DMS153 (cell line): ENCODE measurements around the gene VSIG10L2.
"Not testable (repeated sequence)": the region's sequence is repeated elsewhere in the genome, so short reads cannot be mapped to it uniquely, and the experiment has no call there.

Experiments
- DNase-seq: peaks from one replicate; lab custom pipeline; 2025; lab: John Stamatoyannopoulos, UW

Gene VSIG10L2

GRCh38 chr11:125967515-125967914, 21.7 kb downstream of the VSIG10L2 start:
- DNase-seq, result no peak

- no peak for DNase-seq
Observed at GRCh38 chr11:125968354-125968753, 22.5 kb downstream of the VSIG10L2 start.

DNA sequence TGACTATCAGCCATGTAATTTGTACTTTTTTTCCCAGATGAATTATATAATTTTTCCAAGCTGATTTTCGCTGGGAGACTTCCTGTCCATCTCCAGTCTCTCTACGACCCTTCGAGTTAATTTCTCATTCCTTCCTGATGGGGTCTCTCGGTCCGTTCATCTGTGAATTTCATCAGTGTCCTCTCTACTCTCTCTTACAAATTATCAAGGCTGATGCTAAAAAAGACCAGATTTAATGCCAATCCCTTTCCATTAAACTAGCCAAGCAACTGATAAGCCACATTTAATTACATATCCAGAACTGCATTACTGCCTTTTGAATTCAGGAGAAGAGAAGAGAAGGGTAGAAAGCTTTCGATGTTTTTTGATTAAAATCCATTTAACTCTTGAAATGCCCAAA, 25.8 kb downstream of the VSIG10L2 start:
- no peak for DNase-seq

- no peak for DNase-seq
Observed at GRCh38 chr11:125974284-125974683, 28.4 kb downstream of the VSIG10L2 start.

GRCh38 chr11:125975634-125976033, 29.8 kb downstream of the VSIG10L2 start:
- no peak for DNase-seq

DNA sequence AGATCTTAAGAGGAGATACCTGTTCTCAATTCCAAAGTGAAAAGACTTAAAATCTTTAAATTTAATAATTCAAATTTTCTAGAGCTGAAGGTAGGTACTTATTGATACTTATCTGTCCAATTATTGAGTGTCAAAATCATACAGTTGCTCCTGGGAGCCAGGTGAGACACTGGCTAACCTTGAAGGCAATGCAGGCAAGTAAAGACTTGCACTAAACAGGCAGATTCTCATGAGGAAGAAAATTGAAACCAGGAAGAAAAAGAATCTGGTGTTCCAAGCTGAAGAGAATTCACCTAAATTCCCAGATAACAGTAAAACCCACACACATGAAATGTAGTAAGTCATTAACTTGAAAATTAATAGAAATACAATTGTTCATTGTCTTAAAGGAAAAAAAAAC, 30.3 kb downstream of the VSIG10L2 start:
- no peak for DNase-seq

GRCh38 chr11:125977333-125977732, 31.5 kb downstream of the VSIG10L2 start:
- DNase-seq, result no peak

DNA sequence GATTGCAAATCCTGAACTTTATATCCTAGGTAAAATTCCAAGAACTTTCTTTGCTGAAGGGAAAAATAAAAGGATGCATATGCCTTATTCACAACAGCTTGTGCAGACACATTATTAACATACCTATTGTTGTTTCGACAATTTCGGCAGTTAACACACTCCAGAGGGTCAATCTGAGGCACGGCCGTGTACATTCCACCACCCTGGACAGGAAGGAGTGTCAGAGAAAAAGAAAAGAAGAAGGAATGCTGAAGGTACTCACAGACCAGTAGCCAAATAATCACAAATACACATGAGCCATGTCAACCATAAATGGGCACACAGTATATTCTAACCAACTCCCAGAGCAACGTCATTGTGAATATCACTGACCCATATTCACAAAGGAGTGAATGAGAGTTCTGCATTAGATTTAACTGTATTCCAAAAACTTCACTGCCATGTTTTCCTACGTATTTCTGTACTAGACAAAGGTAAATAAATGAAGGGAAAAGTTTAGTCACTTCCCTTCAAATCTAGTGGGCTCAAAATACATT, 32.4 kb downstream of the VSIG10L2 start:
- DNase-seq, result no peak

DNA sequence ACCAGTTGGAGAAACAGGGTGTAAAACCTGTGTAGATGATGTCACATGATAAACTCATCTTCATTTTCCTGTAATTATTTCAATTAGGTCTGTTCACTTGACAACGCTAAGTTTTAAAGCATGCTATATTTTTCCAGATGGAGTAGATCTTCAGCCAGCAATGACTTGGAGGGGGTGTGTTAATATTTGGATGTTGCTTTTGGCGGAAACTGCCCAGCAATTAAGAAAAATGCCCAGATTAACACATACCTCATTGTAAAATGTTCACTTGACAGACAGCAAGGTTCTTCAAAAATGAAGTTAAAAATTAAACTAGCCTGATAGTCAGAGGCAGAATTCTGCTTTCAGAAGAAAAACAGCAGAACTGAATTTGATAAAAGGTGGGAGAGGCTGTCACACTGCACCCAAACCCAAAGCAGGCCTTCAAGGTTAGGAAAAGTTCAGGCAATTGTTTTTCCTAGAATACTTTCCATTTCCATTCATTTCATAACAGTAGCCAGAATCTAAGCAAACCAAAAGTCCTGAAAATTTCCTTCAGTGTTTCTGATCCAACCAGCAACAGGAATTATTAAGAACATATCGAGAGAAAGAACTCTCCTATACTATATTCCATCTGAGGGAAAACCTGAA, 33.0 kb downstream of the VSIG10L2 start:
- DNase-seq, result no peak

DNA sequence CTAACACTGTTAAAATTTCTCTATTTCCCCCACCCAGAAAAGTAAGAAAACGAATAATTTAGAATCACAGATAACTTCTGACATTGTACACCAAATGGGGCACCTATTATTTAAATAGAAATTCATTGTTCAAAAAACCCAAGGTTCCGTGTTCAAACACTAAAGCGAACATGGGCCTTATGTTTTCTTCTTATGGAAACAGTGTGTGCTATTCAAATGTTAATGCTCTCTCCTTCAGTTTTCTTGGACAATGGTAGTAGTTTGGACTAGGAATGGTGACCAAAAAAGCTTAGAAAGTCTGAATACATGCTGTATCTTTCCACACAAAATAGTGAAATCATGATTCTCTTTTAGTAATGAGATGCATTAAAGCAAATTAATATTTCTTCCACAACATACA, 33.7 kb downstream of the VSIG10L2 start:
- DNase-seq, result no peak

GRCh38 chr11:125980436-125980835, 34.6 kb downstream of the VSIG10L2 start:
- no peak for DNase-seq

- DNase-seq, result no peak
Observed at GRCh38 chr11:125982348-125982730, 36.5 kb downstream of the VSIG10L2 start.

- not testable (repeated sequence) for DNase-seq
Observed at GRCh38 chr11:125985956-125986355, 40.1 kb downstream of the VSIG10L2 start.

GRCh38 chr11:125987066-125987641, 41.3 kb downstream of the VSIG10L2 start:
- no peak for DNase-seq

DNA sequence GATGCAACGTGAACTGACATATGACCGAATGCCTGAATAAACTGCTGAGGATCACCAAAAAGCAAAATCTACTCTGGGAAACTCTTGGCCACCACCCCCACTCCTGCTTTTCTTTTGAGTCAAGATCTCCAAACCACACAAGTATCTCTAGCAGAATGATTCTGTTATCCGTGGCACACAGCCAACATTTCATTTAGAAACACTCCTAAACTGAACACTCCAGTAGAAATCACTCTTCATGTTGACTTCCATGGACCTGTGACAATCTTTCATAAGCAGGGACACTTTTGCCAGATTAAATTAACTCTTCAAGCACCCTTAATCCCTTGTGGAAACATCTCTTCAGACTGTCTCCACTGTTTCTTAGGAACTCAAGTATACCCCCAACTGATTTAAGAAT, 44.4 kb downstream of the VSIG10L2 start:
- DNase-seq, result no peak

- no peak for DNase-seq
Observed at GRCh38 chr11:125992893-125993292, 47.0 kb downstream of the VSIG10L2 start.

DNA sequence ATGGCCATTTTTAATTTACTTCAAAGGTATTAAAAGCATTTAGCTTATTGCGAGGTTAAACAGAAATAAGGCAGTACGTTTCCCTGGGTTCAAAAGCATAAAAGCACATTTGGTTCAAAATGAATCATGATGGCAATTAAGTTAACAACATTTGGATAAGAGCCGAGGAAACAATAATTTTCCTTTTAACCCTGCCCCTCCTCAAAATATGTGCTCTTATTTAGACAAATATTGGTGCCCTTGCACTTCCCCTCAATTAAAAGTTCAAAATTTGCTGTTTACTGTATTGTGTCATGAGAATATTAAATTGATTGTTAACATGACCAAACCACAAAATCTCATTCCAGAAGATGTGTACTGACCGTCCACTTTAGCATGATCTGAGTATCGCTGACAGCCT, 48.7 kb downstream of the VSIG10L2 start:
- no peak for DNase-seq

GRCh38 chr11:125995313-125995712, 49.5 kb downstream of the VSIG10L2 start:
- DNase-seq, result no peak

- no peak for DNase-seq
Observed at GRCh38 chr11:125998267-125998666, 52.4 kb downstream of the VSIG10L2 start.

DNA sequence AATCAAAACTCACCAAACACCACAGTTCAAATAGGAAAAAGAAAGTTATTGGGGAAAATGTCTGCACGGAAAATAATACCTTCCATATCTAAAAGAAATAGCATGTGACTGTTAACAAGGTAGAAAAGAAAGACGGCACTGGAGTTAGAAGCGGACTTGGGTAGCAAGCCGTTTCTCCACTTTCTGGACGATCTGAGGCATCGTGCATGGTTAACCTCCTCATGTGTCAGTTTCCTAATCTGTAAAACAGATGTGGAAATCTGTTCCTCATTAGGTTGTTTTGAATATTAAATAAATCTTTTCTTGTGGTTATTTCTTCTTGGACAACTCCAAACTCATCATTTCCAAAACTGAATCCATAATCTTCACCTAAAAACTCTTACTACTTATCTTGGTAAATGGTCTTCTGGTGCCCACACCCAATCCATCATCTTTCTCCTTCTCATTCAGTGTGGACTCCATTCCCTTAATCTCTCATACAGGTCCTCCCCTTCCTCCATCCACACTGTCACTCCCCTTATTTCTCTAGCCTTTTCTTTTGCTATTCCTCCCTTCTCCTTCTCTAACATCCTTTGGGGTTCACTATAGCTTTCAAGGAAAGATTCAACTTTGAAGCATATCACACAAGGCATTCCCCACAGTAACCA, 53.5 kb downstream of the VSIG10L2 start:
- no peak for DNase-seq

DNA sequence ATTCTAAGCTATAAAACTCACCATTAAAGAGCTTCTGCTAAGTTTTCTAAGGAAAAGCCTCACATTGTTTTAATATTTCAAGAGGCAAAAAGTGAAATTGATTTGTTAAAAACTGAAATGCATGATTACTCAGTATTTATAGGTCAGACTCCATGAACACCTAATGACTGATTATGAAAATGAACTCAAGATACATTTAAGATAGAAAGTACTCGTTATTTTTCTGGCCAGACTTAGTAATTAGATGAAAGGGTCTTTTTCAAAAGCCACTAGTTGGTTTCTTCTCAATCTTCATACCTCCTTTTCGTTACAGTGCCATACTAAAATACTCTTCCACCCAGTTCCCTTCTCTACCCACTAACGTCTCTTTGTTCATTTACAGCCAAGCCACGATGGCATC, 56.3 kb downstream of the VSIG10L2 start:
- DNase-seq, result no peak
